KMS-11 (cell line): Measurements from ENCODE around the gene PUM2.

Experiments
- H2AFZ ChIP-seq: fragments of 200-600 bp; sonication (generic); 2 replicates; pipeline ENCODE4 v1.6.1; 2016; ENCODE audit warnings: antibody characterized with exemption, mixed run types, low read depth
- H3K27ac ChIP-seq: fragments of 200-600 bp; sonication (generic); 2 replicates; pipeline ENCODE4 v1.6.1; 2016; ENCODE audit warnings: mild to moderate bottlenecking, mixed run types
- H3K27me3 ChIP-seq: fragments of 200-600 bp; sonication (generic); 2 replicates; pipeline ENCODE4 v1.6.1; 2017; ENCODE audit warnings: mild to moderate bottlenecking, low read depth, mixed run types, moderate library complexity; ENCODE audit not compliant: insufficient read depth
- H3K36me3 ChIP-seq: fragments of 200-600 bp; sonication (generic); 2 replicates; pipeline ENCODE4 v1.6.1; 2017; ENCODE audit warnings: mild to moderate bottlenecking, mixed run types; ENCODE audit not compliant: insufficient read depth
- H3K4me1 ChIP-seq: fragments of 200-600 bp; sonication (generic); 2 replicates; pipeline ENCODE4 v1.6.1; 2016; ENCODE audit warnings: mild to moderate bottlenecking, low read depth, mixed run types; ENCODE audit not compliant: poor library complexity, severe bottlenecking
- H3K4me2 ChIP-seq: fragments of 200-600 bp; sonication (generic); 2 replicates; pipeline ENCODE4 v1.7.0; 2016; ENCODE audit warnings: mild to moderate bottlenecking, mixed run types
- H3K4me3 ChIP-seq: fragments of 200-600 bp; sonication (generic); IDR thresholded peaks from 2 replicates; pipeline ENCODE4 v1.6.1; 2017; ENCODE audit warnings: low read depth, low read length, mixed read lengths; ENCODE audit not compliant: insufficient read depth
- H3K79me2 ChIP-seq: fragments of 200-600 bp; sonication (generic); 2 replicates; pipeline ENCODE4 v1.6.1; 2016; ENCODE audit warnings: low read depth, mixed run types; ENCODE audit not compliant: insufficient read depth
- H3K9ac ChIP-seq: fragments of 200-600 bp; sonication (generic); 2 replicates; pipeline ENCODE4 v1.6.1; 2016; ENCODE audit warnings: mild to moderate bottlenecking, mixed run types
- H4K20me1 ChIP-seq: fragments of 200-600 bp; sonication (generic); 2 replicates; pipeline ENCODE4 v1.6.1; 2016; ENCODE audit warnings: mild to moderate bottlenecking, mixed run types; ENCODE audit not compliant: insufficient read depth
- CTCF ChIP-seq: fragments of 200-600 bp; sonication (generic); conservative IDR thresholded peaks from 2 replicates; pipeline ENCODE4 v1.6.1; 2017; ENCODE audit warnings: low read depth, mild to moderate bottlenecking, antibody characterized with exemption, low read length, moderate library complexity, mixed read lengths

PUM2 gene

DNA sequence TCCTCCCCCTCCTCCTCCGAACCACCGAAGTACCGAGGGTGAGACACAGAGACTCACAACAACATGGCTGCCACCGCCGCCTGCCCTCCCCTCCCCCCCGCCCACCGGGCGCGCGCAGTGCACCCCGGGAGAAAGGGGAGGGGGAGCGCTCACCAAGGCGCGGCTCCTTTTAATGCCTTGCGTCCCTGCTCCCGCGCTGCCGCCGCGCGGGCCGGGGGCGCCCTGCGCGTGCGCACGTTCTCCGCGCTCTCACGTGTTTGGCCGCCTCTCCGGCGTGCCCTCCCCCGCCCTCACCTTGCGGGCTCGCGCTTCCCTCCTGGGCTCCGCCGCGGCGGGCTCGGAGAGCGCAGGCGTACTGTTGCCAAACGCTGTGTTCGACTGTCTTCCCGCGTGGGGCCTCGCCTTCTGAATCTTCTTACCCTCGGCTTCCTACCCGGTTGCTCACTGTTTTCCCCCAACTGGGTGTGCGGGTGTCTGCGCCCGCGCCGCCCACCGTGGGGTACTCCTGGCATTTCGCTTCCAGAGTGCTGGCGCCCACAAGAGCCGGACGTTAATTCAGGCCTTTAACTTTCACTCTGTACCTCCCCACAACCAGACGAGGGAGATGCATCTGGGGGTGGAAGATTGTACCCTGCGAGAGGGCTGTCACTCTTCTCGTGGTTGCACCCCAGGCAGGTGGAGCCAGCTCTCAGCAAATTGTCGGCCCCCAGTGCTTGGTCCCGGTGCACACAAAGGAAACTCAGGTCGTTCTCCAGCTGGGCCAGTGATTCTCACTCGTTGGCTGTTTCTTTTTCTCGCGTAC, at the start of gene PUM2:
TSS of gene PUM2 (minus strand) at position 92 of the 802 bp plus-strand sequence. CDS start 23,484 bp downstream, outside the sequence.
- peaks cover 44% of the 10 kb centered on the region for H3K79me2 ChIP-seq
- no peaks in the 10 kb centered on the region for H3K36me3 ChIP-seq
- peak within 1 kb of the TSS; percentile 88 for H3K4me2 ChIP-seq
- peak within 1 kb of the TSS; percentile 91 for H3K9ac ChIP-seq
- peak within 1 kb of the TSS; percentile 93 for H3K27ac ChIP-seq
- peak within 1 kb of the TSS; percentile 70 for H2AFZ ChIP-seq
- peak within 1 kb of the TSS; percentile 81 for H3K4me3 ChIP-seq
- no peak for TF ChIP-seq CTCF
- H4K20me1 ChIP-seq, result peaks cover 33% of the 10 kb centered on the region
- peaks cover 46% of the 10 kb centered on the region for H3K4me1 ChIP-seq
- no peaks in the 10 kb centered on the region for H3K27me3 ChIP-seq

- no peaks in the 10 kb centered on the region for H3K36me3 ChIP-seq
- no peaks in the 10 kb centered on the region for H3K27me3 ChIP-seq
- no peak overlapping the region for H3K4me2 ChIP-seq
- no peak overlapping the region for H3K9ac ChIP-seq
- TF ChIP-seq CTCF, result no peak
- H3K4me3 ChIP-seq, result no peak overlapping the region
- H4K20me1 ChIP-seq, result no peaks in the 10 kb centered on the region
- no peaks in the 10 kb centered on the region for H3K79me2 ChIP-seq
- no peaks in the 10 kb centered on the region for H3K4me1 ChIP-seq
- H2AFZ ChIP-seq, result no peak overlapping the region
- H3K27ac ChIP-seq, result no peak overlapping the region
These were observed 49.7 kb upstream of the PUM2 start for GRCh38 chr2:20400306-20400705.

DNA sequence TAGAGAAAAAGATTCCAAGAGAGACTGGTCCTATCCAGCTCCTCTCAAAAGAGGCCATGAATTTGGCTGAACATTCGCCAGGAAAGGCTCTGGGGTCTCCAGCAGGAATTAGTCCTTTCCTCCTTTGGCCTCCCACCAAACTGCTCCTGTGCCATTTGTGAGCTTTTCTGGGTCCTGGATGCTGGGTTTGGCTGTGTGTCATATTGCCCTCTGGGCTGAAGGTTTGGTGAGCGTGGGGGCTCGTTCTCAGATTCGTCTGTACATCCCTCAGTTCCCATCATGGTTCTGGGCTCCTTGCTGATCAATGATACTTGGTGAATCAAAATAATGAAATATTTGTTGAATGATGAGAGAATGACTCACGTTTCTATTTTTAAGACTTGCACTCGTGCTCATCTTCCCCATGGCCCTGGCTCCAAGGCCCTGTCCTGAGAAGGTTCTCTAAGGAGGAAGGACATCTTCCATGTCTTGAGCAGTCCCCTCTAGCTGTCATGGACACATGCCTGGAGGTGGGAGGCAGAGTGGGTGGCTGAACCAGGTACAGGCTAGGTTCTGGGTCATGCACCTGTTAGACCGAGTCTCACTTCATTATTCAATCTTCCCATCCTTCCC, 48.4 kb upstream of the PUM2 start:
- Histone ChIP-seq H3K4me2 (no peak overlapping the region), H3K79me2 (no peaks in the 10 kb centered on the region), H3K9ac (no peak overlapping the region), H3K27ac (no peak overlapping the region), H4K20me1 (no peaks in the 10 kb centered on the region), H3K4me1 (no peaks in the 10 kb centered on the region), H3K36me3 (no peaks in the 10 kb centered on the region), H3K4me3 (no peak overlapping the region), H2AFZ (no peak overlapping the region), H3K27me3 (no peaks in the 10 kb centered on the region)
- TF ChIP-seq CTCF, result no peak

- no peak for TF ChIP-seq CTCF
- Histone ChIP-seq H3K9ac (no peak overlapping the region), H4K20me1 (no peaks in the 10 kb centered on the region), H3K27ac (no peak overlapping the region), H3K79me2 (no peaks in the 10 kb centered on the region), H3K4me1 (no peaks in the 10 kb centered on the region), H2AFZ (no peak overlapping the region), H3K27me3 (no peaks in the 10 kb centered on the region), H3K4me2 (no peak overlapping the region), H3K4me3 (no peak overlapping the region), H3K36me3 (no peaks in the 10 kb centered on the region)
These were observed 47.3 kb upstream of the PUM2 start for GRCh38 chr2:20397811-20398447.
